ENCODE data around the gene DARS1.

The DARS1 gene

GRCh38 chr2:135985018-135985825, at the start of gene DARS1:
TSS of gene DARS1 (minus strand) at chr2:135985626. CDS start at chr2:135985468, 158 bp downstream.
- DNase-seq = peak; percentile 64

GRCh38 chr2:136034629-136035028, 49.2 kb upstream of the DARS1 start:
- no peak for DNase-seq

GRCh38 chr2:136032817-136033535, 47.5 kb upstream of the DARS1 start:
- no peak for DNase-seq

GRCh38 chr2:136032192-136032591, 46.8 kb upstream of the DARS1 start:
- DNase-seq = no peak

GRCh38 chr2:136031711-136032110, 46.3 kb upstream of the DARS1 start:
- DNase-seq = no peak

GRCh38 chr2:136030406-136030805, 45.0 kb upstream of the DARS1 start:
- DNase-seq = no peak

- DNase-seq = no peak
These were observed 43.7 kb upstream of the DARS1 start for GRCh38 chr2:136029149-136029548.

- no peak for DNase-seq
These were observed 42.6 kb upstream of the DARS1 start for GRCh38 chr2:136028001-136028400.

GRCh38 chr2:136027112-136027511, 41.7 kb upstream of the DARS1 start:
- DNase-seq = no peak

GRCh38 chr2:136025057-136025973, 39.9 kb upstream of the DARS1 start:
- no peak for DNase-seq

- DNase-seq = no peak
These were observed 39.2 kb upstream of the DARS1 start for GRCh38 chr2:136024616-136025015.

GRCh38 chr2:136024185-136024584, 38.8 kb upstream of the DARS1 start:
- no peak for DNase-seq

GRCh38 chr2:136023416-136023815, 38.0 kb upstream of the DARS1 start:
- no peak for DNase-seq

GRCh38 chr2:136022396-136023146, 37.1 kb upstream of the DARS1 start:
- no peak for DNase-seq

- no peak for DNase-seq
These were observed 36.5 kb upstream of the DARS1 start for GRCh38 chr2:136021976-136022375.

GRCh38 chr2:136021406-136021805, 36.0 kb upstream of the DARS1 start:
- no peak for DNase-seq

GRCh38 chr2:136020831-136021230, 35.4 kb upstream of the DARS1 start:
- no peak for DNase-seq

- no peak for DNase-seq
These were observed 34.4 kb upstream of the DARS1 start for GRCh38 chr2:136019825-136020224.

- no peak for DNase-seq
These were observed 33.9 kb upstream of the DARS1 start for GRCh38 chr2:136019306-136019705.

- DNase-seq = no peak
These were observed 32.4 kb upstream of the DARS1 start for GRCh38 chr2:136017786-136018185.

- no peak for DNase-seq
These were observed 31.4 kb upstream of the DARS1 start for GRCh38 chr2:136016836-136017235.

GRCh38 chr2:136016427-136016826, 31.0 kb upstream of the DARS1 start:
- DNase-seq = no peak

All from NCI-H2081 treated with DMSO at 0.1 percent for 48 hours (cell line).